SK-N-SH treated with all-trans-retinoic acid at 6 μM for 48 hours (cell line): Measurements from ENCODE around the gene NPY5R.

Experiments
- TOX ChIP-seq: fragments of 250-450 bp; sonication (Bioruptor Pico); IDR thresholded peaks from 2 replicates; pipeline ENCODE4 v1.8.0; 2021; ENCODE audit warnings: mild to moderate bottlenecking, moderate library complexity, borderline replicate concordance
- ZFP3 ChIP-seq: fragments of 250-450 bp; sonication (Bioruptor Pico); IDR thresholded peaks from 2 replicates; pipeline ENCODE4 v1.5.0; 2020; ENCODE audit warnings: mild to moderate bottlenecking, moderate library complexity
- ZFP30 ChIP-seq: fragments of 450-650 bp; formaldehyde crosslinking; IDR thresholded peaks from 2 replicates; pipeline ENCODE4 v1.5.0; 2022; ENCODE audit warnings: mild to moderate bottlenecking, moderate library complexity
- ZNF565 ChIP-seq: fragments of 450-650 bp; formaldehyde crosslinking; conservative IDR thresholded peaks from 2 replicates; pipeline ENCODE4 v1.5.0; 2020; ENCODE audit warnings: low read depth, mild to moderate bottlenecking, moderate library complexity
- ZNF8 ChIP-seq: fragments of 450-650 bp; formaldehyde crosslinking; IDR thresholded peaks from 2 replicates; pipeline ENCODE4 v1.5.0; 2020; ENCODE audit warnings: mild to moderate bottlenecking, moderate library complexity
- TF ChIP-seq, protein P1 (sequence below): fragments of 250-450 bp; sonication (Bioruptor Pico); IDR thresholded peaks from 2 replicates; pipeline ENCODE4 v1.8.0; 2020; ENCODE audit warnings: mild to moderate bottlenecking, moderate library complexity, borderline replicate concordance
- TF ChIP-seq, protein P2 (sequence below): fragments of 250-450 bp; sonication (Bioruptor Pico); IDR thresholded peaks from 2 replicates; pipeline ENCODE4 v1.5.0; 2020; ENCODE audit warnings: mild to moderate bottlenecking, moderate library complexity

DNA sequence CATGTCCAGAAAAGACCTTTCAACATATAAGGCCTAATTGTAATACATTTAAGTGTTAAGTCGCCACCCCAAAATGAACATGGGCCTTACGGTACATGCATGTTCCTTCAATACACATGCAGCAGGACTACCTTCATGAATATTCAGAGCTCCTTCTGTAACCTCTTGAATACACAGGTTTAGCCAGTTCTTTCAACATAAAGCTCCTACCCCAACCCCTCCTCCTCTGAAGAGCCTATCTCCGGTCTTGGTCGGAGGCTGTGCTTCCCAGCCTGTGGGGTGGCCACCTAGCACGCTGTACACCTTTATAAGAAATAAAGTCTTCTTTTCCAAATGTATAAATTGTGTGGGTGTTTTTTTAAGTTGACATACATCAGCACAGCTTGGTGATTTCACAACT, 28.3 kb downstream of the NPY5R start:
- TF ChIP-seq TOX: no peak
- no peak for TF ChIP-seq ZFP30 (CRISPR knock-in tag)
- TF ChIP-seq, protein P1, sequence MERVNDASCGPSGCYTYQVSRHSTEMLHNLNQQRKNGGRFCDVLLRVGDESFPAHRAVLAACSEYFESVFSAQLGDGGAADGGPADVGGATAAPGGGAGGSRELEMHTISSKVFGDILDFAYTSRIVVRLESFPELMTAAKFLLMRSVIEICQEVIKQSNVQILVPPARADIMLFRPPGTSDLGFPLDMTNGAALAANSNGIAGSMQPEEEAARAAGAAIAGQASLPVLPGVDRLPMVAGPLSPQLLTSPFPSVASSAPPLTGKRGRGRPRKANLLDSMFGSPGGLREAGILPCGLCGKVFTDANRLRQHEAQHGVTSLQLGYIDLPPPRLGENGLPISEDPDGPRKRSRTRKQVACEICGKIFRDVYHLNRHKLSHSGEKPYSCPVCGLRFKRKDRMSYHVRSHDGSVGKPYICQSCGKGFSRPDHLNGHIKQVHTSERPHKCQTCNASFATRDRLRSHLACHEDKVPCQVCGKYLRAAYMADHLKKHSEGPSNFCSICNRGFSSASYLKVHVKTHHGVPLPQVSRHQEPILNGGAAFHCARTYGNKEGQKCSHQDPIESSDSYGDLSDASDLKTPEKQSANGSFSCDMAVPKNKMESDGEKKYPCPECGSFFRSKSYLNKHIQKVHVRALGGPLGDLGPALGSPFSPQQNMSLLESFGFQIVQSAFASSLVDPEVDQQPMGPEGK (CRISPR knock-in tag): no peak
- no peak for TF ChIP-seq ZNF8 (CRISPR knock-in tag)
- TF ChIP-seq, protein P2, sequence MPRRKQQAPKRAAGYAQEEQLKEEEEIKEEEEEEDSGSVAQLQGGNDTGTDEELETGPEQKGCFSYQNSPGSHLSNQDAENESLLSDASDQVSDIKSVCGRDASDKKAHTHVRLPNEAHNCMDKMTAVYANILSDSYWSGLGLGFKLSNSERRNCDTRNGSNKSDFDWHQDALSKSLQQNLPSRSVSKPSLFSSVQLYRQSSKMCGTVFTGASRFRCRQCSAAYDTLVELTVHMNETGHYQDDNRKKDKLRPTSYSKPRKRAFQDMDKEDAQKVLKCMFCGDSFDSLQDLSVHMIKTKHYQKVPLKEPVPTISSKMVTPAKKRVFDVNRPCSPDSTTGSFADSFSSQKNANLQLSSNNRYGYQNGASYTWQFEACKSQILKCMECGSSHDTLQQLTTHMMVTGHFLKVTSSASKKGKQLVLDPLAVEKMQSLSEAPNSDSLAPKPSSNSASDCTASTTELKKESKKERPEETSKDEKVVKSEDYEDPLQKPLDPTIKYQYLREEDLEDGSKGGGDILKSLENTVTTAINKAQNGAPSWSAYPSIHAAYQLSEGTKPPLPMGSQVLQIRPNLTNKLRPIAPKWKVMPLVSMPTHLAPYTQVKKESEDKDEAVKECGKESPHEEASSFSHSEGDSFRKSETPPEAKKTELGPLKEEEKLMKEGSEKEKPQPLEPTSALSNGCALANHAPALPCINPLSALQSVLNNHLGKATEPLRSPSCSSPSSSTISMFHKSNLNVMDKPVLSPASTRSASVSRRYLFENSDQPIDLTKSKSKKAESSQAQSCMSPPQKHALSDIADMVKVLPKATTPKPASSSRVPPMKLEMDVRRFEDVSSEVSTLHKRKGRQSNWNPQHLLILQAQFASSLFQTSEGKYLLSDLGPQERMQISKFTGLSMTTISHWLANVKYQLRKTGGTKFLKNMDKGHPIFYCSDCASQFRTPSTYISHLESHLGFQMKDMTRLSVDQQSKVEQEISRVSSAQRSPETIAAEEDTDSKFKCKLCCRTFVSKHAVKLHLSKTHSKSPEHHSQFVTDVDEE (CRISPR knock-in tag): no peak
- TF ChIP-seq ZFP3 (CRISPR knock-in tag): no peak
- TF ChIP-seq ZNF565 (CRISPR knock-in tag): no peak
